GM21737 (cell line): ENCODE measurements around the gene DCAF7.
A peak's percentile ranks its signal among the peaks of the same experiment; 100 is the strongest.

Experiments used
- ATAC-seq: cut with Tn5 transposase; IDR thresholded peaks from one replicate; pipeline ENCODE4 v1.9.1; 2021; ENCODE audit warnings: mild to moderate bottlenecking, moderate library complexity; ENCODE audit not compliant: unreplicated experiment

DCAF7 gene

DNA sequence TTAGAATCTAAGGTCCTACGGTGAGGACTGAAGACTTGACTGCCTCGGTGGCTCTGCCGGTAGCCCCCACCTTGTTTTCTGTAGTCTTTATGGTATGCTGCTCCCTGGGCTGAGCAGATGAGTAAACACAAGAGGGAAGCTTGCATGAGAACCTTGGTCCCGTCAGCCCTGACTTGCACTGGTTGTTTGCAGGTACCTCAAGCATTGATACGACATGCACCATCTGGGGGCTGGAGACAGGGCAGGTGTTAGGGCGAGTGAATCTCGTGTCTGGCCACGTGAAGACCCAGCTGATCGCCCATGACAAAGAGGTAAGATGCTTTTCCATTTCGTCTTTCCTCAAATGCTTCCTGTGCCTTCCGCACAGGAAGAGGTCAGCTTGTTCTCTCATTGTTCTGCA is 29.4 kb downstream of the DCAF7 start:
- ATAC-seq, result no peak

DNA sequence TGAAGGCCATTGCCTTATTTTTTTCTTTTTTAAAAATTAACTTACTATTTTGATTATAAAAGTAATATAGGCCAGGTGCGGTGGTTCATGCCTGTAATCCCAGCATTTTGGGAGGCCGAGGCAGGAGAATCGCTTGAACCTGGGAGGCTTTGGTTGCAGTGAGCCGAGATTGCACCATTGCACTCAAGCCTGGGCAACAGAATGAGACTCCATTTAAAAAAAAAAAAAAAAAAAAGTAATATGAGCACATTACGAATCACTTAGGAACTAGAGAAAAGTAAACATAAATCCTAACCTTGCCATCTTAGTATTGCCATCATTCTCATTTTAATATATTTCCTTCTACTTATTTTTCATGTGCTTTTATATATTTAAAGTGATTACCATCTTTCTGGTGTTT is 37.5 kb downstream of the DCAF7 start:
- ATAC-seq, result no peak

DNA sequence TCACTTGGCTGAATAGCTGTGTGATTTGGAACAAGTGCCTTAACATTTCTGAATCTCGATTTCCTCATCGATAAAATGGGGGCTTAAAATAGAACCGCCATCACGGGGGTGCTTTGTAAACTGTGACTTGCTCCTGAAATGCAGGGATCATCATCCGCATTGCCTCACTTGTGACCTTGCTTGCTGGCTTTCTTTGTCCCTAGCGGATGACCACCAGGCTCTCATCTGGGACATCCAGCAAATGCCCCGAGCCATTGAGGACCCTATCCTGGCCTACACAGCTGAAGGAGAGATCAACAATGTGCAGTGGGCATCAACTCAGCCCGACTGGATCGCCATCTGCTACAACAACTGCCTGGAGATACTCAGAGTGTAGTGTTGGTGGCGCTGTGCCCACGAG is 38.5 kb downstream of the DCAF7 start:
- no peak for ATAC-seq

DNA sequence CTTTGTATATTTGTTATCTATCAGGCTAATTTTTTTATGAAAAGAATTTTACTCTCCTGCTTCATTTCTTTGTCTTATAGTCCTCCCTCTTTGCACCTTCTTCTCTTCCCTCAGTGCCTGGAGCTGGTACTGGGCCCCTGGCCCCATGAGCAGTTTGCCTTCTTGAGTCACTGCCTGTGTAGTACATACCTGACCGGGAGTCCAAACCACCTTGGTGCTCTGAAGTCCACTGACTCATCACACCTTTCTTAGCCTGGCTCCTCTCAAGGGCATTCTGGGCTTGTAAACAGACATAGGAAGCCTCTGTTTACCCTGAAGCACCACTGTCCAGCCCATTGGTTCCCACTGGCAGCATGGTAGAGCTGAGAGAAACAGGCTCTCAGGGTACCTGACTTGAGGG is 39.4 kb downstream of the DCAF7 start:
- ATAC-seq, result no peak

DNA sequence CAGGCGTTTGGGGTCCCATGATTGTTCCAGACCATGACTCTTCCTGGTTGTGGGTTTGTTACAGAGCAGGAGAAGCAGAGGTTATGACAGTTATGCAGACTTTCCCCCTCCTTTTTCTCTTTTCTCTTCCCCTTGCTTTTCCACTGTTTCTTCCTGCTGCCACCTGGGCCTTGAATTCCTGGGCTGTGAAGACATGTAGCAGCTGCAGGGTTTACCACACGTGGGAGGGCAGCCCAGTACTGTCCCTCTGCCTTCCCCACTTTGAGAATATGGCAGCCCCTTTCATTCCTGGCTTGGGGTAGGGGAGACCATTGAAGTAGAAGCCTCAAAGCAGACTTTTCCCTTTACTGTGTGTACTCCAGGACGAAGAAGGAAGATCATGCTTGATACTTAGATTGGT is 42.5 kb downstream of the DCAF7 start:
- ATAC-seq, result no peak

DNA sequence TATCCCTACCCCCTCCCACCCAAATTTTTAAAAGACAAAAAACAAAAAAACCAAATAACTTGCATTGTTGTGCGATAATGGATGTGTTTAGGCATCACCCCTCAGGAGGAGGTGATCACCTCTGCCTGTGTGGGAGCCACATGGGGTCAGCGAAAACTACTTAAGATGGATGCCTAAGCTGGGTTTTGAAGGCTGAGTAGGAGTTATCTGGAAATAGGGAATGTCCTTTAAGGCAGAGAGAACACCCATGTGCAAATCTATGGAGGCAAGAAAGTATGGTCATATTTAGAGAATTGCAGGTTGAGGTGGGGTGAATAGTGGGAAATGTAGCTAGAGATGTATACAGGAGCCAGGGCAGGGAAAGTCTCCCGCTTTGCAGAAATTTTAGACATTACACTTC is 44.9 kb downstream of the DCAF7 start:
- ATAC-seq, result no peak

DNA sequence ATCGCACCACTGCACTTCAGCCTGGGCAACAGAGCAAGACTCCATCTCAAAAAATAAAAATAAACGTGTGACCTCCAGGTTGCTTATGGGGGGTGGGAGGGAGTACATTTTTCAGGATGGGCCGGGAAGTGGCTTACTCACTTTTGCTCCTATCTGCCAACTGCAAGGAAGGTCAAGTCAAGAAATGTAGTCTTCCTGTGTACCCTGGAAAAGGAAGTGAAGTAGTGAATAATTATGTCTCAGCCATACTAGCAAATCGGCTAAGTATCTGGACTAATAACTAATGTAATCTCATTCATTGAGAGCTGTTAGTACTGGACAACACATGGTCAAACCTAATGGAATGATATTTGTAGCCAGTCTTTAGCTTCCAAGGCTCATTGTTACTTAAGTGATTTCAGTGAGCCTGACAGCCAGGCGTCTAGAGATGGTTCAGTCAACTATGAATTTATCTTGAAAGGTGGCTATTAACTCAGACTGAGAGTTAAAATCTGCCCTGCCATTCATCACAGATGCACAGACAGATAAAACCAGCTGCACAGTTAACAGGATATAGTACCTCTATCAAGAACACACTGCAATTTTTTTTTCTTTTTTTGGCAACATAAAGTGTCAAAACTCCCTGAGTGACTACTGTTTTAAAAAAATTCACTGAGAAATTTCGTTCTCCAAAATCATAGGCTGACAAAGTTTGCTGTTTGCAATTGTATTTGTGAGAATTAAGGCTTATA is 46.7 kb downstream of the DCAF7 start:
- ATAC-seq, result no peak

DNA sequence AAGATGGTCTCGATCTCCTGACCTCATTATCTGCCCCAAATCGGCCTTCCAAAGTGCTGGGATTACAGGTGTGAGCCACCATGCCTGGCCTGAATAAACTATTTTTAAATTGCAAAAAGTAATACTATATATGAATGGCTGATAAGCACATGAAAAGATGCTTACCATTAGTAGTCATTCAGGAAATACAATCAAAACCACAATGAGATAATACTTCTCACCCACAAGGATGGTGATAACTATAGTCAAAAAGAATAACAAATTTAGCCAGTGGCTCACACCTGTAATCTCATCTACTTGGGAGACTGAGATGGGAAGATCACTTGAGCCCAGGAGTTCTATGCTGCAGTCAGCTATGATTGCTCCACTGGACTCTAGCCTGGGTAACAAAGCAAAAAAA is 48.0 kb downstream of the DCAF7 start:
- ATAC-seq, result no peak

DNA sequence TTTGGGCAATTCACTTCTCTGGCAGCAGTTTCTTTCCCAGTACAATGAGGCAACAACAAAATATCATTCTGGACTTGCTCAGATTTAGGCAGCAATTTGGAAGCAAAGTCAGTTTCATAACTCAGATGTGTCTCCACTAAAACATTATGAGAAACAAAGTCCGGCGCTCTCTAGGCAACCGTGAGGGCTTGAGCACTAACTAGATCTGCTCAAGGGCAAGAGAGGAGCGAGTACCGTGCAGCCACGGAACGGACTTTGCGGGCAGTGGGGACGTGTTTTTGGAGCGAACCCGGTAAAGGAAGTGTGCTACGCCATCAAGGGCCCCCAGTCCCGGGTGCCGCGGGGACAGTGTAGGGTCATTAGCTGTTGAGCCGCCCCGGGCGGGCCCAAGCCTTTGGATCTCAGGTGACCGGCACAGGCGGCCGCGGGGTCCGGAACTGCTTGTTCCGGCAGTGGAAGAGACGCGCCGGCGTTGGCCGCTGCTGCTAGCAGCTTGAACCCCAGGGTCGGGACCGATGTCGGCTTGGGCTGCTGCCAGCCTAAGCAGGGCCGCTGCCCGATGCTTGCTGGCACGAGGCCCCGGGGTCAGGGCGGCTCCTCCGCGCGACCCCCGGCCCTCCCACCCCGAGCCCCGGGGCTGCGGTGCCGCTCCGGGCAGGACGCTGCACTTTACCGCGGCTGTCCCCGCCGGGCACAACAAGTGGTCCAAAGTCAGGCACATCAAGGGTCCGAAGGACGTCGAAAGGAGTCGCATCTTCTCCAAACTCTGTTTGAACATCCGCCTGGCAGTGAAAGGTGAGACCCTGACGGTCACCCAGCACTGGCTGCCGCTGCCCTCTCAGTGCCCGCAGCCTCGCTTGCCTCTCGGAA is 50.5 kb downstream of the DCAF7 start, which contains the start of gene TACO1:
Gene TACO1, plus strand, starts transcription at position 327 of the 870 bp plus-strand sequence. Its CDS starts 189 bp downstream, at position 516.
- peak; percentile 93 for ATAC-seq

DNA sequence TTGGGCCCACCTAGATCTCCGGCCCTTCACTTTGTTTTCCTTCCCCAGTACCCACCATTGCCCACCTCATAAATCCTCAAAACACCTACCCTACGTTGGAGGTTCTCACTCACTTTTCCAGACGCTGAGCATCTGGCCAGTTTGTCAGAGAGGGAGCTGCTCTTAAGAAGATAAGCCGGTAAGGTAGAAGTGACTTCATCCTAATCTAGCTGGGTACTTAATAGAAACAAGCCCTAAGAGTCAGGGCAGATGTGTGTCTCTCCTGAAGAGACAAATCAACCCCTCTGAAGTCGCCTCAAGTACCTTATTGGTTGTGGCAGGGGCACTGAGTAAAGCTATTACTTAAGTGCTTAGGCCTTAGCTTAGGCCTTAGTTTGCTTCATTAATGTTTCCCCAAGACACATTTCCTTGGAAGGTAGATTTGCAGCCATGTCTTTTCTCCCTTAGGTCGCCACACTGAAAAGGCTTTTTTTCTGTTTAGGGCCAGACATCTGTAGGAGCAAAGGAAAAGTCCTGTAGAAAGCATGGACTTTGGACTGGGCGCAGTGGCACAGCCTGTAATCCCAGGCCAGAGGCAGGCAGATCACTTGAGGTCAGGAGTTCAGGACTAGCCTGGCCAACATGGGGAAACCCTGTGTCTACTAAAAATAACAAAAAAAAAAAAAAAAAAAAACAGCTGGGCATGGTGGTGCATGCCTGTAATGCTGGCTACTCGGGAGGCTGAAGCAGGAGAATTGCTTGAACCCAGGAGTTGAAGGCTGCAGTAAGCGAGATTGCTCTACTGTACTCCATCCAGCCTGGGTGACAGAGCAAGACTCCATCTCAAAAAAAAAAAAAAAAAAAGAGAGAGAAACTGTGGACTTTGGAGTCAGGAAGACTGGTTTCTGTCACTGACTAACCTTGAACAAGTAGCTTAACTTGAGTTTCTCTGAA is 51.4 kb downstream of the DCAF7 start:
- no peak for ATAC-seq

DNA sequence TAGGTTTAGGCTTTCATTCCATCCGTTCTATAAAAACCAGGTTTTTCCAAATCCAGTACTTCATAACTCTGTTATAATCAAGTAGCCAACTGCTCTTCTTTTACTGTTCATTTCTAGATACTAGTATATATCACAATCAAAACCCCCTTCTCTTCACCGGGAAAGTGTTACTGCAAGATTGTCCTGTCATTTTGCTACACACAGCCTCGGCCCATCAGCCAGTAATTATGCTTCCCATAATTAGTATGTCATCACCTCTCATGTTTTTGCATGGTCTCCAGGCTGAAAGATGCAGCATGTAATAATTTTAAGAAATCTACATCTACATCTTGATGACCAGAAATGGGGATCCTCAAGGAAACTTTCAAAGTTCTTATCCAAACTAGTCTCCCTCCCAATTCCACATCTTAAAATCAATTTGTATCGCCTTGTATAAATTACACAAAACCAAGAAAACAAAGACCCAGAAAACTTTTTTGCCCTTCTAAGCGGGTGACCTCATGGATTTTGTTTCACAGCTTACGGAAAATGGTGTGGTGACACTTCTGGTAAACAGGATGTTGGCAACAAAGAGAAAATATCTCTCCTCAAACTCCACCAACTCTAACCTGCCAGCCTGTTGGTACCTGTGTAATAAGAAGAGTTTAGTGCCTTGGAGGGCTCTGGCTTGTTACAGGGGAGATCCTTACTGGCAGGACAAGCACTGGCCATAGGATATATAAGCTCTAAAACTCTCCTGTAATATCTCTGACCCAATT is 59.7 kb downstream of the DCAF7 start:
- no peak for ATAC-seq

DNA sequence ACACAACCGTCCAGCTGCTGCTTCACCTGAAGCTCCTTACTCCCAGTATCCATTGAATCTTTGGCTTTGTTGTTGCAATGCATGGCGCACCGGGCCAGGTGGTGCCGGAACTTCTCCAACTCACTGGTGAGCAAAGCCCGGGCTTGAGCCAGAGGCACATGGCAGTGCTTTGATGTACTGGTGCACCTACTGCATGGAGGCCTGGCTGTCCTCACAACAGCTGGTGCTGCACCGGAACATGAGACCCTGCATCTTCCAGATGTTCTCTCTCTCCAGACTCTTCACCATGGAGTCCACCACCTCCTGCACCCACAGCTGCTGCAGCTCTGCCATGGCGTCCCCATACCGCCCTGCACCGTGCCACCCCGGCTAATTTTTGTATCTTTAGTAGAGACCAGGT is 60.6 kb downstream of the DCAF7 start:
- ATAC-seq, result no peak

DNA sequence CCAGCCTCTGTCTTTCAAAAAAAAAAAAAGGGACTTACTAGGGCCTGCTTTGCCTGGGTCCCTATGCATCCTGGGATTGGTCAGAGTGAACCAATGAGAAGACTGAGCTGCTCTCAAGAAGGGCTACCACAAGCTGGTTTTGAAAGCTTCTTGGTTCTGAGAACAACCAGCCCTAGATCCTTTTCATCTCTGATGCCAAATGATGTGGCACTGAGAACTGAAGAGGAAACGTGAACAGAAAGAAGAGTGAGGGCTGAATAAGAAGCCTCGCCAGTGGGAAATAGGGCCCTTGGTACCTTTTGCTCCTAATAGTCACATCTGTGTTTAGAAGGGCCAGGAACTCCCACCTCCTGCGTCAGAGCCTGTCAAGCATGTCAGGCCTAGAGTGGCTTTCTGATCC is 61.1 kb downstream of the DCAF7 start:
- ATAC-seq, result no peak

DNA sequence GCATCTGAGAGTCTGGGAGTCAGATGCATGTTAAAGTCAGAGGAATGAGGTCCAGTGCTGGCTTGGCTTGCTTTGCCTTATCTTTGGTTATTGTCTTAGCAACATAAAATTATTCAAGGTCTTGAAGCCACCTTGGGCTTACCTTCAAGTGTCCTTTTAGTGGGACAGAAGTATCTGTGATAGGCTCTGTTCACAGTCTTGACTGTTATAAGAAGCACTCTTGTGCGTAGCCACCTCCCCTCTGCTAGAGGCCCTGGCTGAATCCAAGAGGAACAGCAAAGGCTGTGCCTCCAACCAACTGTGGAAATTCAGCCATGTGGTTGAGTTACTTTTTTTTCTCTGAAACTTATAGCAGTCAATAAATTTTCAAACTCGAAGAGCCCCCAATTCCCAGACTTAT is 63.4 kb downstream of the DCAF7 start:
- no peak for ATAC-seq

DNA sequence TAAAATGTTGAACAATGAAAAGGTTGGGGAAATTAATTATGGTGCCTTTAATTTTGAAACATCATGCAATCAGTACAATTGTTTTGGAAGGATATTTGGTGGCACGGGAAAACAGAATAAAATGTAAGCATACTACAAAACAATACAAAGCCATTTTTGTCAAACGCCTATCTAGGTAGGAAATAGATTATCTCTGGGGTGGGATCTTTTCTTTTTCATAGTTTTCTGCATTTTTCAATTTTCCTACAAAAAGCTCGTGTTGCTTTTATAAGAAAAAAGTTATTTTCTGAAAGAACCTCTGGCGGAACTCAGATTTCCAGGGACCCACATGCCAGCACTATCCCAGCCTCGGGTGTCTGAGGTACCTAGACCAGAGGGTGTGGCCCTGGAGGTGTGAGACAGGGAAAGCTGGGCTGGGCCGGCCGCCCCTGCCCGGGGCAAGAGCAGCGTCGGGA is 71.0 kb downstream of the DCAF7 start:
- ATAC-seq, result no peak

DNA sequence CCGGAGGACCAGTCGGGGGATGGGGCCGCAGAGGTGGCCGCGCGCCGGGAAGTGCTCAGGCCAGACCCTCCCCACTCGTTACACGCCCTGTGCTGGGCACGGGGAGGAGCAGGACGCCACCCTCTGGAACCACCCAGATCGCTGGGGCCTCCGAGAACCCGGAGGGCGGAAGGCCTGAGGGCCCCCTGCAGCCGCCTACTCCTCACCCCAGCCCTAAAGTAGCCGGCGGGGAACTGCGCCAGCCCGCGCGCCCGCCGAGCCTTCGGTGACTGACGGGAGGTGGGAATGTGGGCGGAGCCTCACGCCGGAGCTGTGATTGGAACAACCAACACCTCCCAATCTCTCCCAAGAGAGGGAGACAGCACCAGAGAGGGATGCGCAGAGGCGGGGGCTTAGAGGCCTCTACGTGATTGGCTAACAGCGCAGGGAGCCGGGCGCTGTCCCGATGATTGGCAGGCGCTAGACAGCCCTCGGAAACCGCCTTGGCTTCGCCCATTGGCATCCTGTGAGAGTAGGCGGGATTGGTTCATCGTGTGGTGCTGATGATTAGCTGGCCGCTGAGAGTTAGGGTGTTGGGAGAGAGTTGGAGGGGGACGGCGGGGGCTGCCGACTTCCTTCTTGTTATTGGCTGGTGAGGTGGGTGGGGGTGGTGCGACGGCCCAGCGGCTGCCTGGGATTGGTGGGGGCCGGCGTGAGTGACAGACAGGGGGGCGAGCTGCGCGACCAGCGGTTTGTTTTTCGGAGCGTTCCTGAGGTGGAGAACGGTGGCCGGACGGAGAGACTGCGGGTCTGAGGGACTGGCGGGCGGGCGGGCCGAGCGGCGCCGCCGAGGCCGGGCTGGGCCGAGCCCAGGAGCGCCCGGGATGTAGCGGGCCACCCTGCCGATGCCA is 71.7 kb downstream of the DCAF7 start, which contains the start of gene MAP3K3:
Gene MAP3K3, plus strand, starts transcription at position 734 of the 890 bp plus-strand sequence. CDS start 343 bp downstream, outside the sequence.
- ATAC-seq, result peak; percentile 88

DNA sequence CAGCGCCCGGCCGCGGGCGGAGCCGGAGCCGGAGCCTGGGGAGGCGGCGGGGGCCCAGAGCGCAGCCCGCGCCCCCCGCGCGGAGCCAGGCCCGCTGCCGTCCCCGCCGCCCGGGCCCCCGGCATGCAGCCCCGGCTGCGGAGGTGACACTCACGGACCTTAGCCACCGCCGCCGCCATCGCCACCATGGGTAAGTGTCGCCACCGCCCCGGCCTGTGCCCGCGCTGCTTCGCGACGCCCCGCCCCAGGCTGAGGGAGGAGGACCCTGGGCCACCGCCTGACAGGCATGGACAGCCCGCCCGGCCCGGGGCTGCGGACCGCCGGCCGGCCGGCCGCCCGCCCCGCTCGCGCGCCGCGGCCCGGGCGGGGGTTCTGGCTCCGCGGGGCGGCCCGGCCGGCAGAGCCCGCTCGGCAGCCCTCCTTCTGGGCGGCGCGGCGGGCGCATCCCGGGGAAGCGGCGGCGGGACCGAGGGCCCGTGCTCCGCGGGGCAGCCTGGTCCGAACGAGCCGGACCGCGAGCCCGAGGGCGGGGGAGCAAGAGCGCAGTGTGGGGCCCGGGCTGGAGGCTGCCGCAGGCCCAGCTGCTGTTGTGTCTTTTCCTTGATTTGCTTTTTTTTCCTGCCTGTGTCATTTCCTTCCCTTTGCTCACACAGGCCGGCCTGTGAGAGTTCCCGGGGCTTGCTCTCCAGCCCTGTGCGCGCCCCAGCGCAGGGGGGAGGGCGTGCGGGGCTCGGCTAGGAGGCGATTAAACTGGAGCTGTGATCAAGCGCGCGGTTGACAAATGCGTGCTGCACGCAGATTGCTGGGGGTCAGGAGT is 72.5 kb downstream of the DCAF7 start:
- ATAC-seq, result peak; percentile 24

DNA sequence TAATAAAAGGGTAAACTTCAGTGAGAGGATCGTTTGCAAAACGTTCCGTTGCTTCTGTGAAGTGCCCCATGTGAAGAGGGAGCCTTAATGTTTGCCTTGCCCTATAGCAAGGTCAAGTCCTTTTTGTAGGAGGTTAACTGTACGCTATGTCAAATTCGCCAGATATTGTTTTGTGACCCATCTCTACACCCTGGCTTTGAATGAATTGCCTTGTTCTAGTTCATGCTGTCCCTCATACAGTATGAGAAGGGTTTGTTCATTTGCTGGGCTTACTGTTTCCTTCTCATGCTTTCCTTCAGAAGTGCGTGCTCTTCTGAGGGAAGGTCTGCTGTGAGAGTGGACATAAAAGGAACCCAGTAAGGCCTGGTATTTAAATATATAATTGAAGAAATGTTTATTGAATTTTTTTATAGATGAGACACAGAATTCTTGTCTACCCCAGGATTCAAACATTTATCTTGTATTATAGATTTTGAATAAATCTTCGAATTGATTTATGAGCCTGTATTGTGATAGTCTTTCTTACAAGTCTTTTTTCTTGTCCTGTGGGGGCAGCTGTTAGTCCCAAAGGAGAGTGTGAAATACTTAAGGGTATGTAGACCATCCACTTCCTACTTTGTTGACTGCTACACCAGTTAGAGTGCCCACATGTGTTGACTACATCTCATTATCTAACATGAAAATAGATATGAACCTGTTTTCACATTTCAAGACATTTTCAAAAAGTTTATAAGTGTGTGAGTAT is 73.7 kb downstream of the DCAF7 start:
- ATAC-seq, result no peak
